HFFc6 (cell line): ENCODE data around the gene ZBP1. TPM values are rescaled to one million over a fixed set of nuclear protein-coding genes. Genes with fewer than 3 reads are reported as not detected.

Experiments used
- DNase-seq: peaks from one replicate; pipeline ENCODE4 v3.0.0-alpha.2; 2018
- H3K27ac Mint-ChIP-seq: 2 replicates; pipeline ENCODE4 v1.8.0; 2020; ENCODE audit warnings: mild to moderate bottlenecking, mixed read lengths
- H3K27me3 Mint-ChIP-seq: 2 replicates; pipeline ENCODE4 v1.8.0; 2021; ENCODE audit warnings: mild to moderate bottlenecking, moderate library complexity, mixed read lengths; ENCODE audit not compliant: insufficient read depth
- H3K36me3 Mint-ChIP-seq: 2 replicates; pipeline ENCODE4 v1.8.0; 2021; ENCODE audit warnings: low read depth, mixed read lengths
- H3K4me1 Mint-ChIP-seq: 2 replicates; pipeline ENCODE4 v1.8.0; 2020; ENCODE audit warnings: low read depth, mixed read lengths
- H3K4me3 Mint-ChIP-seq: 2 replicates; pipeline ENCODE4 v1.8.0; 2020; ENCODE audit warnings: mild to moderate bottlenecking, moderate library complexity, mixed read lengths
- H3K9me3 Mint-ChIP-seq: 2 replicates; pipeline ENCODE4 v1.8.0; 2020; ENCODE audit warnings: mild to moderate bottlenecking, mixed read lengths
- CTCF ChIP-seq: fragments of 200-600 bp; sonication (generic); IDR thresholded peaks from 2 replicates; pipeline ENCODE4 v1.5.0; 2021; ENCODE audit warnings: antibody characterized with exemption, mild to moderate bottlenecking
- total RNA-seq, 6 experiments: library from RNA; stranded (reverse); fragmentation: NEBNext Ultra II Directional; extraction: Animal tissue kit (Norgen Biotek cat#: 25700); gene quantifications; 2 replicates in 1 of 6; 3 replicates in 5 of 6; pipeline ENCODE4 v1.2.3, GENCODE V29; 2021

The ZBP1 gene
- total RNA-seq, 6 experiments from 2014 or later, result not detected

GRCh38 chr20:57656252-57656820, 36.1 kb upstream of the ZBP1 start:
- Mint-ChIP-seq H3K9me3 (no peaks in the 10 kb centered on the region), H3K27ac (no peak overlapping the region), H3K36me3 (no peaks in the 10 kb centered on the region), H3K27me3 (no peaks in the 10 kb centered on the region; the same call in 1 of the 2 replicates), H3K4me1 (no peaks in the 10 kb centered on the region), H3K4me3 (no peak overlapping the region)
- TF ChIP-seq CTCF, result no peak
- no peak for DNase-seq

- Mint-ChIP-seq H3K4me3 (no peak overlapping the region), H3K27me3 (no peaks in the 10 kb centered on the region; the same call in 1 of the 2 replicates), H3K27ac (no peak overlapping the region), H3K36me3 (no peaks in the 10 kb centered on the region), H3K9me3 (no peaks in the 10 kb centered on the region), H3K4me1 (no peaks in the 10 kb centered on the region)
- TF ChIP-seq CTCF, result no peak
- DNase-seq, result no peak
Observed at GRCh38 chr20:57655809-57656155, 35.6 kb upstream of the ZBP1 start.

GRCh38 chr20:57654998-57655808, 35.0 kb upstream of the ZBP1 start:
- Mint-ChIP-seq H3K9me3 (no peaks in the 10 kb centered on the region), H3K4me1 (no peaks in the 10 kb centered on the region), H3K27ac (no peak overlapping the region), H3K36me3 (no peaks in the 10 kb centered on the region), H3K4me3 (no peak overlapping the region), H3K27me3 (no peaks in the 10 kb centered on the region; the same call in 1 of the 2 replicates)
- TF ChIP-seq CTCF, result no peak
- DNase-seq, result no peak

- TF ChIP-seq CTCF, result peak; percentile 97
- peak; percentile 0 for DNase-seq
- Mint-ChIP-seq H3K4me3 (no peak overlapping the region), H3K36me3 (no peaks in the 10 kb centered on the region), H3K4me1 (no peaks in the 10 kb centered on the region), H3K27ac (no peak overlapping the region), H3K27me3 (no peaks in the 10 kb centered on the region; the same call in 1 of the 2 replicates), H3K9me3 (no peaks in the 10 kb centered on the region)
Observed at GRCh38 chr20:57654363-57654997, 34.3 kb upstream of the ZBP1 start.

GRCh38 chr20:57653910-57654309, 33.7 kb upstream of the ZBP1 start:
- DNase-seq, result no peak
- no peaks in the 10 kb centered on the region for H3K36me3 Mint-ChIP-seq
- TF ChIP-seq CTCF, result no peak
- H3K9me3 Mint-ChIP-seq, result no peaks in the 10 kb centered on the region
- H3K4me1 Mint-ChIP-seq, result no peaks in the 10 kb centered on the region
- H3K27me3 Mint-ChIP-seq, result peaks cover 2% of the 10 kb centered on the region
- H3K4me3 Mint-ChIP-seq, result no peak overlapping the region
- H3K27ac Mint-ChIP-seq, result no peak overlapping the region
